Inflammatory macrophage treated with lipopolysaccharide for 1 hour (primary cell): Measurements from ENCODE around the gene TBX4.
"Not testable (repeated sequence)": the region's sequence is repeated elsewhere in the genome, so short reads cannot be mapped to it uniquely, and the experiment has no call there.

Source experiments
- DNase-seq, 2 donors: peaks; one replicate each; pipeline ENCODE4 v3.0.0-alpha.2; 2020 to 2022

Gene TBX4

GRCh38 chr17:61431594-61432311 is 20.5 kb upstream of the TBX4 start:
- DNase-seq = no peak

DNA sequence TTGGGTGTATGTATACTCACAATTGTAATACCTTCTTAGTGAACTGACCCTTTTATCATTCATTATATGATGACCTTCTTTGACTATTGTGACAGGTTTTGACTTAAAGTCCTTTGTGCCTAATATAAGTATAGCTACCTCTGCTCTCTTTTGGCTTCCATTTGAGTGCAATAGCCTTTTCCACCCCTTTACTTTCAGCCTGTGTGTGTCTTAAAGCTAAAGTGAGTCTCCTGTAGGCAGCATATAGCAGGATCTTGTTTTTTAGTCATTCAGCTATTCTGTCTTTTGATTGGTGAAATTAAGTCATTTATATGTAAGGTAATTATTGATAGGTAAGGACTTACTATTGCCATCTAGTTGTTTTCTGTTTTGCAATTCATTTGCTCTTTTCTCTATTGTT is 15.9 kb upstream of the TBX4 start:
- no peak for DNase-seq

DNA sequence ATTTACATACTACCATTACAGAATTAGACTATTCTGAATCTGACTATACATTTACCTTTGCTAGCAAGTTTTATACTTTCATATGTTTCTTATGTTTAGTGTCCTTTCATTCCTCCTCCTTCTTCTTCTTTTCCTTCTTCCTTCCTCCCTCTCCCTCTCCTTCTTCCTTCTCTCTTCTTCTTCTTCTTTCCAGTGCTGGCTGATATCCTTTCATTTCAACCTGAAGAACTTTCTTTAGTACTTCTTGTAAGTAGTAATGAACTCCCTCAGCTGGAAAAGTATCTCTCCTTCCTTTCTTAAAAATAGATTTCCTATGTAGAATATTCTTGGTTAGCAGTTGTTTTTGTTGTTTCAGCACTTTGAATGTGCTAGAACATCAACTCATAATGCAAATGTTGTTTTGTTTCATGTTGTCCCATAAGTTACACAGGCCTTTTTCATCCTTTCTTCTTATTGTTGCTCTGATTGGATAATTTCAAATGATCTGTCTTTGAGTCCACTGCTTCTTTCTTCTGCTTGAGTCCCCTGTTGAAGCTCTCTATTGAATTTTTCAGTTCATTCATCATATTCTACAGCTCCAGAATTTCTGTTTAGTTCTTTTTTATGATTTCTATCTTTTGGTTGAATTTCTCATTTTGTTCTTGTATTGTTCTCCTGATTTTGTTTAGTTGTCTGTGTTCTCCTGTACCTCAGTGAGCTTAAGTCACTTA is 15.1 kb upstream of the TBX4 start:
- no peak for DNase-seq

- DNase-seq = no peak
Measured at GRCh38 chr17:61440697-61441096, 11.5 kb upstream of the TBX4 start.

- DNase-seq = not testable (repeated sequence)
Measured at GRCh38 chr17:61441507-61441906, 10.7 kb upstream of the TBX4 start.

DNA sequence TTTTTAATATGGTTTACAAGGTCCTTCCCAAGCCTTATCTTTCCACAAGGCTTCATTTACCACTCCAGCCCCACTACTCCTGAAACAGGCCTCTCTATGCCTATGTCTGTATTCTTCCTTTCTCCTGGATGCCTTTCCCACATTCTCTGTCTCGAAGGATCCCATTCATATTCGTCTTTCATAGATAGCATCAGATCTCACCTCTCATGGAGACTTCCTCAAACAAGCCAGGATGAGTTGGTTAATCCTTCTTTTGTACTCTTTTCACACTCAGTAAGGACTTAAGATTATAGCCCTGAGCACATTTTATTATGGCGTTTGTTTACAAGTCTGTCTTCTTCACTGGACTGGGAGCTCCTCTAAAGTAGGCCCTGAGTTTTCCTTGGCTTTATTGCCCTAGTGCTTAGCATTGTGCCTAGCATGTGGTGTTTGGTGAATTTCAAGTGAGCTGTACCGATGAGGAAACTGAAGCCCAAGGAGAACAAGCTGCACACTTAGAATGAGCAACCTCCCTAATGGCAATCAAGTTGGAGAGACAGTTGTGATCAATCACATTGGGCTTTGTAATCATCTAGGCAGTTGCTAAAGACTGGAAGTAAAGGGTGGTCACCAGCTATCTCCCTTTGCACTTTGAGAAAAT is 10.0 kb upstream of the TBX4 start:
- no peak for DNase-seq

DNA sequence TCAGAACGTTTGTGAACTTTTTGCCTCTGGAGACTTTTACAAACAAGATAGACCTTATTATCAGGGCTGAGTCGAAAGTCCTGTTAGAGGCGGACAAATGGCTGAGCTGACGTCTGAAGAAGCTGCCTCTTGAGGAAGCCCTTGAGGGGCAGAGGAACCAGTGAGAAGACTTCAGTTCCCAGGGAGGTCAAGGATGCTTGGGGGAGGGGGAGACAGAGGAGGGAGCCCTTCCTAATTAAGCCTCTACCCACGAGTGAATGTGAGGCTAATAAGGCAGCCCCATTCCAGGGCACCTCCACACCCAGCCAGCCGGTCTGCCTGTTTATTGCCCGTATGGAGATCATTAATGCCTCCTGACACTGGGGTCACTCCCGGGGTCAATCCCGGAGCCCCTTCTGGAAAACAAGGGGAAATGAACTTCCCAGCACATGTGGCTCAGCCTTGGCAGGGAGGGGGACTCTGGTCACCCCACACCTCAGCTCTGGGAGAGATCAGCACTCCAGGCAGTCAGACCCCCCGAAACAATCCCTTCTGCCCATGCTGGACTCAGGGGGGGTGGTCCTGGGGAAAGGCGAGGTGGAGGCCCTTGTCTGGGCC is 9.2 kb upstream of the TBX4 start:
- no peak for DNase-seq

GRCh38 chr17:61443475-61443882 is 8.7 kb upstream of the TBX4 start:
- no peak for DNase-seq

GRCh38 chr17:61444075-61444474 is 8.1 kb upstream of the TBX4 start:
- DNase-seq = no peak

GRCh38 chr17:61444831-61445230 is 7.4 kb upstream of the TBX4 start:
- no peak for DNase-seq

GRCh38 chr17:61447358-61447757 is 4.9 kb upstream of the TBX4 start:
- DNase-seq = no peak

GRCh38 chr17:61448042-61448441 is 4.2 kb upstream of the TBX4 start:
- DNase-seq = no peak

DNA sequence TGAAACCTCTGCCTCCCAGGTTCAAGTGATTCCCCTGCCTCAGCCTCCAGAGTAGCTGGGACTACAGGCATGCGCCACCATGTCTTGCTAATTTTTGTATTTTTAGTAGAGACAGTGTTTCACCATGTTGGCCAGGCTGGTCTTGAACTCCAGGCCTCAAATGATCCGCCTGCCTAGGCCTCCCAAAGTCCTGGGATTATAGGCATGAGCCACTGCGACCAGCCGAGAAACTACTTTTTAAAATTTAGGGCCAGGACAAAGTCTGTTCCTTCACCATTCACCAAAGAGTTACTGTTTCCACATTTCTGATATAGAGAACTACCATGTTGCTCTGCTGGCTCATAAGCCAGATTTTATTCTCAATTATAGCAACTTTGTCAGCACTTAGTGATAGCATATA is 3.1 kb upstream of the TBX4 start:
- DNase-seq = not testable (repeated sequence)

- no peak for DNase-seq
Measured at GRCh38 chr17:61449707-61450640, 2.2 kb upstream of the TBX4 start.

GRCh38 chr17:61450641-61451537 is 1.3 kb upstream of the TBX4 start:
- no peak for DNase-seq

GRCh38 chr17:61451538-61452300 is 503 bp upstream of the TBX4 start:
- no peak for DNase-seq

DNA sequence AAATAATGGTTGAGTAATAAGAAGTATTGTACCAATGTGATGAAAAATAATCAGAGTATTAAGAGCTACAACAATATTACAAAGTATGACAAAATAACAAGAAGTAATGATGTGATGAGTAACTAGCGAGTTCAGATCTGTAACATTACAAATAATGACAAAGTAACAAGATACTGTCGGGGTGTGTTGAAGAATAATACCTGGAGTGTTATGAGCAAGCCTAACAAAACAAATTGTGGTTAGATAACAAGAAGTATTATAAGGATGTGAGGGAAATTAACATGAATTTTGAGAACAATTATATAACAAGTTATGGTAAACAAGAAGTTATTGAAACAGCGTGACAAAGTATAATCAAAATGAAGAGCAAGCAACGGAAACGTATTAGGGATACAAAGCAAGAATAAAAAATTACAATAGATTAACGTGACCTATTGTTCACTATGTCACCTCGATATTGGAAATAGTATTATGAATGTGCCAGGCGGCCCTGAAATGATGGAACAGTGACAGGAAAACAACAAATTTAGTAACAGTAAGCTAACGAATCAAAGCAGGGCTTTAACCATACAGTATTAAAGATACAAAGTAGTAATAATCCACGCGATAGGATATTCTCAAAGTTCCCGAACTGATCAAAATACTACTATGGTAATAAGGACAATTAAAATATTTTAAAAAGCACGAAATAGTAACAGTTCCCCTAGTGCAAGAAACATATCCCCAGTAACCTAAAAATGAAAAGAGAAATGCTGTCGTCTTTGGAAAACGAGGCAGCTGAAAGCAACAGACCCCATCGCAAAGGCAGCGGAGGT is 1.6 kb downstream of the TBX4 start:
- no peak for DNase-seq

DNA sequence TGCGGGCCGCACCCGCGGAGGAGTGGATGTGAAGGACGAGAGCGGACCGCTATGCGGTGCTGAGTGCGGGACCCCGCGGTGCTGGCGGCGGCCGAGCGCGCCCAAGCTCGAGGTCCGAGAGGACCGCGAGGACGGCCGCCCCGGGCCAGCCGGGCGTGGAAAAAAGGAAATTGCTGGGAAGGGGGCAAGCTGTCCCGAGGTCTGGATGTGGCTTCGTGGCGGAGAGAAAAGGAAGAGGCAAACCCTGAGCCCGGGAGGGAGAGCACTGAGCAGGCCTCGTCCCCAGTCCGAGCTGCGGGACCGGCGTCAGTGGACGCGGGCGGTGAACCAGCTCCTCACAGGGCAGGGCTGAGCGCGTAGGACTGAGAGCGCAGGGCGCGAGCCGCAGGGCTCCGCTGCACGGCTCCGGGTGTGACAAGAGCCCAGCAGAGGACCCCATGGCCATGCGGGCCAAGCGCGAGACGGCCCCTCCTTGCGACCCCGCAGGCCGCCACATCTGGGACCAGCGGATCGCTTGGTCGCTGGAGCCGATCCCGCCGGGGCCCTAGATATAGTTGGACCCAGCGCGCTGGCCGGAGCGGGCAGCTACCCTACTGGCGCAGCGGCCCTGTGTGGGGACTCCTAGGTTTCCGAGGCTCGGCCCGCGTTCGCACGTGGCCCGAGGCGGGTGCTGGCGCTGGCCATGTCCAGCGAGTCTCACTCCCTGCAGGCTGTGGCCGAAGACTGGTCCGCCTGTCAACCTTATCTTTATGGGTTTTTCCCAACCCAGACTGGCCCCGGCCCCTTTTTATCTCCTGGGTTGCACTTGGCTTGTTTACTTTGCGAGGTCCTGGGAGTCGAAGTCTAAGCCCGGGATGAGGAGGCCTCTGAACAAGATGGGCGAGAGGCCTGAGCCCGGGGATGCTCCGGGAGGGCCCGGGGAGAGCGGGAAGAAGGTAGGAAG is 2.4 kb downstream of the TBX4 start:
- no peak for DNase-seq
